H9 (cell line): Measurements from ENCODE around the gene SREBF1. TPM values are rescaled to one million over a fixed set of nuclear protein-coding genes. Genes with fewer than 3 reads are reported as not detected.

Experiments
- DNase-seq: peaks from one replicate; pipeline ENCODE4 v3.0.0-alpha.2; 2017
- H2AFZ ChIP-seq: one replicate; pipeline ENCODE4 v1.6.1; 2013; ENCODE audit warnings: mild to moderate bottlenecking, low read length, control low read depth, moderate library complexity
- H2AK5ac ChIP-seq: 2 replicates; pipeline ENCODE4 v1.6.1; 2013; ENCODE audit warnings: low read length, control low read depth, mixed read lengths; ENCODE audit not compliant: insufficient read length
- H2BK120ac ChIP-seq: one replicate; pipeline ENCODE4 v1.6.1; 2013; ENCODE audit warnings: low read depth, mild to moderate bottlenecking, low read length, control low read depth, inconsistent platforms; ENCODE audit not compliant: poor library complexity, severe bottlenecking
- H2BK12ac ChIP-seq: 2 replicates; pipeline ENCODE4 v1.6.1; 2013; ENCODE audit warnings: low read length, control low read depth, mixed read lengths, low read depth; ENCODE audit not compliant: insufficient read length
- H2BK15ac ChIP-seq: 2 replicates; pipeline ENCODE4 v1.6.1; 2013; ENCODE audit warnings: low read depth, low read length, control low read depth
- H2BK20ac ChIP-seq: one replicate; pipeline ENCODE4 v1.6.1; 2013; ENCODE audit warnings: low read depth, mild to moderate bottlenecking, low read length, control low read depth, inconsistent platforms; ENCODE audit not compliant: poor library complexity, severe bottlenecking
- H2BK5ac ChIP-seq: 2 replicates; pipeline ENCODE4 v1.6.1; 2013; ENCODE audit warnings: low read length, control low read depth, mixed read lengths; ENCODE audit not compliant: insufficient read length
- H3K14ac ChIP-seq: 2 replicates; pipeline ENCODE4 v1.6.1; 2013; ENCODE audit warnings: low read length, control low read depth; ENCODE audit not compliant: insufficient read depth
- H3K18ac ChIP-seq: 2 replicates; pipeline ENCODE4 v1.6.1; 2013; ENCODE audit warnings: low read depth, mild to moderate bottlenecking, mixed read lengths, low read length, control low read depth; ENCODE audit not compliant: insufficient read length
- H3K23ac ChIP-seq: 2 replicates; pipeline ENCODE4 v1.6.1; 2013; ENCODE audit warnings: low read length, control low read depth, mixed read lengths, low read depth; ENCODE audit not compliant: insufficient read length
- H3K23me2 ChIP-seq: 2 replicates; pipeline ENCODE4 v1.6.1; 2013; ENCODE audit warnings: low read depth, mild to moderate bottlenecking, mixed read lengths, low read length, control low read depth; ENCODE audit not compliant: insufficient read length, poor library complexity, severe bottlenecking
- H3K27ac ChIP-seq: 2 replicates; pipeline ENCODE4 v1.5.1; 2013; ENCODE audit warnings: low read length, control low read depth, mixed read lengths, low read depth; ENCODE audit not compliant: insufficient read length
- H3K27me3 ChIP-seq: 2 replicates; pipeline ENCODE4 v1.6.1; 2013; ENCODE audit warnings: low read length, control low read depth, inconsistent platforms; ENCODE audit not compliant: insufficient read depth
- H3K4ac ChIP-seq: 2 replicates; pipeline ENCODE4 v1.6.1; 2013; ENCODE audit warnings: low read depth, mild to moderate bottlenecking, control low read depth, inconsistent platforms, low read length, moderate library complexity
- H3K4me1 ChIP-seq: 2 replicates; pipeline ENCODE4 v1.6.1; 2013; ENCODE audit warnings: low read length, control low read depth, inconsistent platforms; ENCODE audit not compliant: insufficient read depth
- H3K4me2 ChIP-seq: 2 replicates; pipeline ENCODE4 v1.6.1; 2013; ENCODE audit warnings: low read length, control low read depth, mixed read lengths; ENCODE audit not compliant: insufficient read length, insufficient read depth
- H3K56ac ChIP-seq: 2 replicates; pipeline ENCODE4 v1.6.1; 2013; ENCODE audit warnings: low read depth, mild to moderate bottlenecking, mixed read lengths, low read length, control low read depth; ENCODE audit not compliant: insufficient read length
- H3K79me1 ChIP-seq: 2 replicates; pipeline ENCODE4 v1.6.1; 2013; ENCODE audit warnings: low read depth, mild to moderate bottlenecking, moderate library complexity, low read length, control low read depth, inconsistent platforms; ENCODE audit not compliant: insufficient read depth, poor library complexity, severe bottlenecking
- H3K79me2 ChIP-seq: 2 replicates; pipeline ENCODE4 v1.6.1; 2013; ENCODE audit warnings: low read length, control low read depth, inconsistent platforms; ENCODE audit not compliant: insufficient read depth
- H3K9ac ChIP-seq: 2 replicates; pipeline ENCODE4 v1.6.1; 2013; ENCODE audit warnings: low read length, control low read depth, mixed read lengths; ENCODE audit not compliant: insufficient read length; ENCODE audit errors: extremely low read depth
- H3K9me3 ChIP-seq: one replicate; pipeline ENCODE4 v1.6.1; 2013; ENCODE audit warnings: low read depth, low read length, inconsistent platforms; ENCODE audit not compliant: control insufficient read depth
- H3T11ph ChIP-seq: one replicate; pipeline ENCODE4 v1.6.1; 2013; ENCODE audit warnings: mild to moderate bottlenecking, low read length, control low read depth, inconsistent platforms
- H4K20me1 ChIP-seq: one replicate; pipeline ENCODE4 v1.6.1; 2013; ENCODE audit not compliant: control insufficient read depth, insufficient read length, insufficient read depth
- H4K5ac ChIP-seq: 2 replicates; pipeline ENCODE4 v1.6.1; 2013; ENCODE audit warnings: low read depth, mild to moderate bottlenecking, mixed read lengths, low read length, control low read depth; ENCODE audit not compliant: insufficient read length
- H4K8ac ChIP-seq: replicated peaks from 2 replicates; pipeline ENCODE4 v1.6.1; 2013; ENCODE audit warnings: low read length, control low read depth, mixed read lengths, low read depth; ENCODE audit not compliant: insufficient read length
- H4K91ac ChIP-seq: 2 replicates; pipeline ENCODE4 v1.6.1; 2013; ENCODE audit warnings: low read depth, mild to moderate bottlenecking, moderate library complexity, mixed read lengths, low read length, control low read depth; ENCODE audit not compliant: insufficient read length
- H3K27ac Mint-ChIP-seq, 3 experiments: 2 replicates in 2 of 3; 3 replicates in 1 of 3; pipeline ENCODE4 v1.8.0; 2020 to 2021; ENCODE audit warnings: mixed read lengths in 3 of 3, mild to moderate bottlenecking in 1 of 3, moderate library complexity in 1 of 3
- H3K27me3 Mint-ChIP-seq: 2 replicates; pipeline ENCODE4 v1.8.0; 2021; ENCODE audit warnings: low read depth, mild to moderate bottlenecking, moderate library complexity, mixed read lengths
- H3K36me3 Mint-ChIP-seq, 3 experiments: 2 replicates in 2 of 3; 3 replicates in 1 of 3; pipeline ENCODE4 v1.8.0; 2020 to 2021; ENCODE audit warnings: low read depth in 3 of 3, mixed read lengths in 3 of 3; ENCODE audit not compliant: insufficient read depth in 1 of 3
- H3K4me1 Mint-ChIP-seq, 2 experiments: 2 replicates each; pipeline ENCODE4 v1.8.0; 2020; ENCODE audit warnings: mixed read lengths in 2 of 2
- H3K4me3 Mint-ChIP-seq, 2 experiments: 2 replicates in 1 of 2; 3 replicates in 1 of 2; pipeline ENCODE4 v1.8.0; 2020 to 2021; ENCODE audit warnings: mild to moderate bottlenecking in 2 of 2, mixed read lengths in 2 of 2, moderate library complexity in 1 of 2
- H3K9me3 Mint-ChIP-seq, 2 experiments: 2 replicates in 1 of 2; 3 replicates in 1 of 2; pipeline ENCODE4 v1.8.0; 2020; ENCODE audit warnings: mild to moderate bottlenecking in 2 of 2, mixed read lengths in 2 of 2, moderate library complexity in 1 of 2
- WGBS: extraction: QIAGEN DNeasy Blood & Tissue Kit; methylation state at CpG from one replicate; pipeline ENCODE4 v1.1.7; 2013; ENCODE audit warnings: missing lambda C conversion rate, low lambda C conversion rate, mixed read lengths; ENCODE audit not compliant: insufficient read length; ENCODE audit errors: extremely low coverage; 5-methylcytosine and 5-hydroxymethylcytosine counted together
- total RNA-seq: library from RNA; stranded (reverse); gene quantifications from 2 replicates; pipeline ENCODE4 v1.2.1, GENCODE V29; 2021
- TF ChIP-seq, protein P1 (sequence below): fragments of 200-600 bp; sonication (generic); conservative IDR thresholded peaks from 3 replicates; pipeline ENCODE4 v1.8.0; 2021; ENCODE audit warnings: antibody characterized with exemption, mild to moderate bottlenecking

Gene SREBF1
- total RNA-seq, 1 experiment from 2014 or later: 81.9 TPM

DNA sequence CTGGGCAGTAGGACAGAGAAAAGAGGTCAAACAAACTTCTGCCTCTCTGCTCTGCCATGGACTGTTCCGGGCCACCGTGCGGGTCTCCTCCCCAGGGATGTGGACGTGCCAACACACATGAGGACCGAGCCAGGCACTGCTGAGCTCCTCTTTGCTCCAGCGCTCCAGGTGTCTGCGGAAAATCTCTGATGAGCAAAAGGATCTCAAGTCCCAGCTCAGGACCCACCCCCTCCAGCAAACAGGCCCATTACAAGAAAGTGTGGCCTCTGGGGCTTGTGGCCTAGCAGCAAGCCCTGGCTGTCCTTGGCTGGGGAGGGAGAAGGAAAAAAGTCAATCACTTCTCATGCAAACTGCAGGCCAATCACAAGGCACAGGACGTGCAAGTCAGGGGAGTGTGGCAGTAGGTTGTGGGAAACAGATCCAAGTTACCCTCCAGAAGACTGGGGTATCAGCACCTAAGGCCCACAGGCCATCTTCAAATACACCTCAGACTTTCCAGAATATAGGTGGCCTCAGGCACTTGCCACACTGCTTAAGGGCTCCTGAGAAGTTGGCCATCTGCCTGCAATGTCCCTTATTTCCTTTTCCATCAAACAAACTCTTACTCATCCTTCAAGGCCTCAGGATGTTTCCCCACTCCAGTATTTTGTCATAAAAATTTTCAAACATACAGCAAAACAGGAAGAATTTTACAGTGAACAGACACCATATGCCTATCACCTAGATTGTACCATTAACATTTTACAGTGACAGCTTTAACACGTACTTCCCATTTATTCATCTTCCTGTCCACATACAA is 36.0 kb upstream of the SREBF1 start:
- no peaks in the 10 kb centered on the region for H3K23me2 ChIP-seq
- no peak overlapping the region for H3K4me2 ChIP-seq
- H3K36me3 Mint-ChIP-seq: no peaks in the 10 kb centered on the region
- no peak overlapping the region for H2BK120ac ChIP-seq
- H4K91ac ChIP-seq: no peak overlapping the region
- H3K56ac ChIP-seq: no peak overlapping the region
- H2BK20ac ChIP-seq: no peak overlapping the region
- TF ChIP-seq, protein P1, sequence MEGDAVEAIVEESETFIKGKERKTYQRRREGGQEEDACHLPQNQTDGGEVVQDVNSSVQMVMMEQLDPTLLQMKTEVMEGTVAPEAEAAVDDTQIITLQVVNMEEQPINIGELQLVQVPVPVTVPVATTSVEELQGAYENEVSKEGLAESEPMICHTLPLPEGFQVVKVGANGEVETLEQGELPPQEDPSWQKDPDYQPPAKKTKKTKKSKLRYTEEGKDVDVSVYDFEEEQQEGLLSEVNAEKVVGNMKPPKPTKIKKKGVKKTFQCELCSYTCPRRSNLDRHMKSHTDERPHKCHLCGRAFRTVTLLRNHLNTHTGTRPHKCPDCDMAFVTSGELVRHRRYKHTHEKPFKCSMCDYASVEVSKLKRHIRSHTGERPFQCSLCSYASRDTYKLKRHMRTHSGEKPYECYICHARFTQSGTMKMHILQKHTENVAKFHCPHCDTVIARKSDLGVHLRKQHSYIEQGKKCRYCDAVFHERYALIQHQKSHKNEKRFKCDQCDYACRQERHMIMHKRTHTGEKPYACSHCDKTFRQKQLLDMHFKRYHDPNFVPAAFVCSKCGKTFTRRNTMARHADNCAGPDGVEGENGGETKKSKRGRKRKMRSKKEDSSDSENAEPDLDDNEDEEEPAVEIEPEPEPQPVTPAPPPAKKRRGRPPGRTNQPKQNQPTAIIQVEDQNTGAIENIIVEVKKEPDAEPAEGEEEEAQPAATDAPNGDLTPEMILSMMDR: no peak
- H3T11ph ChIP-seq: no peak overlapping the region
- peaks cover 29% of the 10 kb centered on the region for H3K27me3 Mint-ChIP-seq
- no peak overlapping the region for H3K4me3 Mint-ChIP-seq
- peaks cover 38 to 41% of the 10 kb centered on the region in 2 experiments for H3K4me1 Mint-ChIP-seq
- H3K4me1 ChIP-seq: peaks cover 13% of the 10 kb centered on the region; the same call in 1 of the 2 replicates
- H3K27ac Mint-ChIP-seq: no peak overlapping the region
- no peak overlapping the region for H4K8ac ChIP-seq
- H3K27me3 ChIP-seq: no peaks in the 10 kb centered on the region
- no peak overlapping the region for H3K9ac ChIP-seq
- no peak overlapping the region for H2AK5ac ChIP-seq
- no peak overlapping the region for H4K5ac ChIP-seq
- no peaks in the 10 kb centered on the region for H3K9me3 ChIP-seq
- no peak for DNase-seq
- H3K18ac ChIP-seq: no peak overlapping the region
- WGBS: no CpG with 5 or more reads among the region's 9 CpGs
- no peak overlapping the region for H3K23ac ChIP-seq
- no peaks in the 10 kb centered on the region for H4K20me1 ChIP-seq
- no peak overlapping the region for H2BK5ac ChIP-seq
- no peaks in the 10 kb centered on the region for H3K79me1 ChIP-seq
- H2BK15ac ChIP-seq: no peak overlapping the region
- no peak overlapping the region for H3K14ac ChIP-seq
- no peak overlapping the region for H2AFZ ChIP-seq
- peaks cover 0 to 3% of the 10 kb centered on the region in 2 experiments; a peak in 1 of 5 replicates for H3K9me3 Mint-ChIP-seq
- H3K4ac ChIP-seq: no peak overlapping the region
- no peaks in the 10 kb centered on the region for H3K79me2 ChIP-seq
- H3K27ac ChIP-seq: no peak overlapping the region
- no peak overlapping the region for H2BK12ac ChIP-seq
